Fibroblast of villous mesenchyme (primary cell): Measurements from ENCODE around the gene ITGB1. TPM values are rescaled to one million over a fixed set of nuclear protein-coding genes. Genes with fewer than 3 reads are reported as not detected.

Experiments
- DNase-seq: peaks from one replicate; pipeline ENCODE4 v3.0.0-alpha.2; 2010; ENCODE audit warnings: low read depth
- H3K4me3 ChIP-seq: 2 replicates; pipeline ENCODE4 v1.5.1; 2011; ENCODE audit warnings: low read depth, mild to moderate bottlenecking, low read length
- CTCF ChIP-seq: IDR thresholded peaks from 2 replicates; pipeline ENCODE4 v1.5.1; 2012; ENCODE audit warnings: low read depth, mild to moderate bottlenecking, low read length; ENCODE audit not compliant: insufficient read depth
- total RNA-seq: library from RNA; depleted of rRNA; stranded (reverse); fragments of >200 nt; gene quantifications from 2 replicates; pipeline ENCODE4 v1.2.3, GENCODE V29; 2012

Gene ITGB1
- total RNA-seq, 1 donor, result 1,757 TPM

GRCh38 chr10:32851301-32851700 is 106.7 kb downstream of the ITGB1 start:
- no peak for DNase-seq

More at GRCh38 chr10:32851301-32851700, 106.7 kb downstream of the ITGB1 start:
- no peak for TF ChIP-seq CTCF
- no peak overlapping the region for H3K4me3 ChIP-seq
